A549 (cell line): ENCODE results near the gene TMEM219.

Experiments used
- ATOH8 ChIP-seq: fragments of 250-450 bp; sonication (Bioruptor Pico); IDR thresholded peaks from 2 replicates; pipeline ENCODE4 v1.5.0; 2020; ENCODE audit warnings: low read depth, mild to moderate bottlenecking, moderate library complexity
- BHLHE40 ChIP-seq: IDR thresholded peaks from 2 replicates; pipeline ENCODE4 v1.6.1; 2012; ENCODE audit warnings: low read depth, low read length, inconsistent platforms
- CTCF ChIP-seq: fragments of >200 bp; sonication (Bioruptor Twin); formaldehyde crosslinking; IDR thresholded peaks from 3 replicates; pipeline ENCODE4 v1.5.1; 2016
- FOSL2 ChIP-seq, 2 experiments: fragments of 450-650 bp in 1 of 2; fragments of >200 bp in 1 of 2; sonication (Bioruptor Twin) in 1 of 2; formaldehyde crosslinking; IDR thresholded peaks; 2 replicates each; pipeline versions ENCODE4 v1.5.0 to v1.6.1; 2016 to 2020; ENCODE audit warnings: mild to moderate bottlenecking in 1 of 2, moderate library complexity in 1 of 2
- JUN ChIP-seq, 2 experiments: fragments of >200 bp; sonication (Bioruptor Twin); formaldehyde crosslinking; IDR thresholded peaks; 2 replicates in 1 of 2; 3 replicates in 1 of 2; pipeline ENCODE4 v1.6.1; 2016 to 2017
- MAX ChIP-seq: IDR thresholded peaks from 2 replicates; pipeline ENCODE4 v1.6.1; 2012
- MAZ ChIP-seq: fragments of 150-350 bp; IDR thresholded peaks from 2 replicates; pipeline ENCODE4 v1.6.1; 2014; ENCODE audit warnings: antibody characterized with exemption, low read depth, low read length, borderline replicate concordance
- NFE2L2 ChIP-seq: fragments of 150-350 bp; conservative IDR thresholded peaks from 2 replicates; pipeline ENCODE4 v1.6.1; 2014; ENCODE audit warnings: low read length
- POLR2A ChIP-seq: IDR thresholded peaks from 2 replicates; pipeline ENCODE4 v1.6.1; 2012; ENCODE audit warnings: mild to moderate bottlenecking, low read length
- RCOR1 ChIP-seq: fragments of 150-350 bp; IDR thresholded peaks from 2 replicates; pipeline ENCODE4 v1.6.1; 2014; ENCODE audit warnings: antibody characterized with exemption, low read length, low read depth
- REST ChIP-seq: fragments of 200-600 bp; sonication (generic); IDR thresholded peaks from 2 replicates; pipeline ENCODE4 v1.6.1; 2016; ENCODE audit warnings: antibody characterized with exemption, mild to moderate bottlenecking, moderate library complexity
- RNF2 ChIP-seq: fragments of 200-600 bp; sonication (generic); IDR thresholded peaks from 2 replicates; pipeline ENCODE4 v1.6.1; 2016; ENCODE audit warnings: low read depth, mild to moderate bottlenecking, antibody characterized with exemption, moderate library complexity, borderline replicate concordance
- USF2 ChIP-seq: fragments of 450-650 bp; IDR thresholded peaks from 2 replicates; pipeline ENCODE4 v1.6.1; 2014; ENCODE audit warnings: antibody characterized with exemption

GRCh38 chr16:29988346-29989075 is 26.6 kb downstream of the TMEM219 start:
- TF ChIP-seq MAX = no peak
- TF ChIP-seq CTCF = no peak
- TF ChIP-seq POLR2A = no peak
- TF ChIP-seq JUN (IDR thresholded peaks at IDR 0.05) = no peak
- TF ChIP-seq NFE2L2 = no peak
- no peak for TF ChIP-seq RCOR1
- no peak for TF ChIP-seq REST
- TF ChIP-seq USF2 = no peak
- TF ChIP-seq RNF2 = no peak
- no peak for TF ChIP-seq MAZ
- TF ChIP-seq ATOH8 (CRISPR knock-in tag) = no peak
- TF ChIP-seq FOSL2 (IDR thresholded peaks at IDR 0.05) = no peak
- TF ChIP-seq FOSL2 (CRISPR knock-in tag; IDR thresholded peaks at IDR 0.05) = no peak
- no peak for TF ChIP-seq BHLHE40
